Natural killer cell (primary cell): ENCODE measurements around the gene ASPDH. TPM values are rescaled to one million over a fixed set of nuclear protein-coding genes. Genes with fewer than 3 reads are reported as not detected.

Experiments used
- ATAC-seq, 3 donors: fragments of 150-1000 bp in 2 of 3; fragments of 200-7000 bp in 1 of 3; cut with Tn5 transposase; 1 replicate in 1 of 3; 2 replicates in 2 of 3; pipeline ENCODE4 v1.10.0; 2021; ENCODE audit warnings: mild to moderate bottlenecking in 2 of 3, moderate library complexity in 2 of 3
- DNase-seq, 2 donors: peaks; one replicate each; pipeline versions ENCODE4 v3.0.0 to v3.0.0-alpha.2; 2013 to 2021; ENCODE audit warnings: mixed read lengths in 1 of 2
- H3K27ac ChIP-seq: one replicate; pipeline ENCODE4 v1.5.1; 2013; ENCODE audit warnings: mild to moderate bottlenecking, low read length
- H3K27me3 ChIP-seq: one replicate; pipeline ENCODE4 v1.6.1; 2013; ENCODE audit warnings: low read length; ENCODE audit not compliant: control insufficient read depth, insufficient read depth
- H3K36me3 ChIP-seq: one replicate; pipeline ENCODE4 v1.6.1; 2013; ENCODE audit warnings: low read length; ENCODE audit not compliant: control insufficient read depth, insufficient read depth
- H3K4me1 ChIP-seq: one replicate; pipeline ENCODE4 v1.6.1; 2013; ENCODE audit warnings: low read length; ENCODE audit not compliant: control insufficient read depth, insufficient read depth
- H3K4me3 ChIP-seq: one replicate; pipeline ENCODE4 v1.5.1; 2013; ENCODE audit warnings: low read length
- H3K9me3 ChIP-seq: one replicate; pipeline ENCODE4 v1.6.1; 2013; ENCODE audit warnings: low read length; ENCODE audit not compliant: control insufficient read depth, insufficient read depth
- H3K27ac Mint-ChIP-seq, 2 donors: one replicate each; pipeline ENCODE4 v1.8.0; 2022; ENCODE audit warnings: mild to moderate bottlenecking in 2 of 2, mixed read lengths in 2 of 2, moderate library complexity in 1 of 2
- H3K27me3 Mint-ChIP-seq, 2 donors: one replicate each; pipeline ENCODE4 v1.8.0; 2022; ENCODE audit warnings: low read depth in 2 of 2, mixed read lengths in 2 of 2
- H3K36me3 Mint-ChIP-seq: one replicate; pipeline ENCODE4 v1.8.0; 2022; ENCODE audit warnings: mixed read lengths
- H3K4me1 Mint-ChIP-seq, 2 donors: one replicate each; pipeline ENCODE4 v1.8.0; 2022; ENCODE audit warnings: mixed read lengths in 2 of 2
- H3K4me3 Mint-ChIP-seq: one replicate; pipeline ENCODE4 v1.8.0; 2022; ENCODE audit warnings: mild to moderate bottlenecking, moderate library complexity, mixed read lengths
- H3K9me3 Mint-ChIP-seq, 2 donors: one replicate each; pipeline ENCODE4 v1.8.0; 2022; ENCODE audit warnings: mixed read lengths in 2 of 2
- WGBS: methylation state at CpG from one replicate; pipeline ENCODE4 v1.1.7; 2013; ENCODE audit warnings: missing lambda C conversion rate; ENCODE audit not compliant: insufficient coverage; 5-methylcytosine and 5-hydroxymethylcytosine counted together
- intact Hi-C: fragments of 100-400 bp; cut with micrococcal nuclease; formaldehyde crosslinking; loops from one replicate; pipeline ENCODE4 v1.14.2; 2022
- total RNA-seq, 4 donors: library from RNA; stranded (reverse); fragments of 120-200 nt in 1 of 4; gene quantifications; one replicate each; pipeline versions ENCODE4 v1.2.3 to v1.2.4, GENCODE V29; 2013 to 2022
- TF ChIP-seq, protein P1 (sequence below): fragments of 200-600 bp; IDR thresholded peaks from one replicate; pipeline ENCODE4 v1.8.0; 2022; ENCODE audit warnings: antibody characterized with exemption

ASPDH gene
- total RNA-seq, 3 donors from 2014 or later (not counting 1 experiment from before 2014, with no cell fraction given), result not detected

DNA sequence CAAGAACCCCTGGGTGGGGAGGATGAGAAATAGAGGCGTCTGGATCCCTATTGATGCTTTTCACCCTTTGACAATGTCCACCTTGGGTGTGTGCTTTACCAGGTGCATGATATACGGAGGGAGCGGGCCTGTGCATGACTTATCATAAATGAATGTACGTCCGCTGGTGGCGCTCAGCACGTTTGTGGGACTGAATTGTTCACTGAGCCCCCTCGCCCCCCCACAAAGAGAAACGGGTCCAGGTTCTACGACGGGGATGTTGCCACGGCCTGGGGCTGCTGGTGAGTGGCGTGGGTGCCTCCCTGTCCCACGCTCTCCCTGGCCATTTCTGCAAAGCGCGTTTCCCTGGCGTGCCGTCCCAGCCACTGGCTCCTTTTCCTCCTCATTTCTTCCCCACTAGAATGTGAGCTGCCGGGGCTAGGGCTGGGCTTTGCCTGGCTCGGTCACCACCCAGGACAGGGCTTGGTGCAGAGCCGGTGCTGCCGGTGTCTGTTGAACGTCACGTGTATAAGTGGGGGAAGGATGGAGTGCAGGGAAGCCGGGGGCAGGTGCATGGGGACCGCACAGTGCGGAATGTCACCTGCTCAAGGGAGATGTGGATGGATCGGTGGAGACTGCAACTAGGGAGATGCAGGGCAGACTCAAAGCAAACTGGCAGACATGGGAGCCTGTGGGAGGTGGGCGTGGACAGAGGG is 33.0 kb upstream of the ASPDH start:
- intact Hi-C loops, result no loop called here
- DNase-seq, result no peak
- TF ChIP-seq, protein P1, sequence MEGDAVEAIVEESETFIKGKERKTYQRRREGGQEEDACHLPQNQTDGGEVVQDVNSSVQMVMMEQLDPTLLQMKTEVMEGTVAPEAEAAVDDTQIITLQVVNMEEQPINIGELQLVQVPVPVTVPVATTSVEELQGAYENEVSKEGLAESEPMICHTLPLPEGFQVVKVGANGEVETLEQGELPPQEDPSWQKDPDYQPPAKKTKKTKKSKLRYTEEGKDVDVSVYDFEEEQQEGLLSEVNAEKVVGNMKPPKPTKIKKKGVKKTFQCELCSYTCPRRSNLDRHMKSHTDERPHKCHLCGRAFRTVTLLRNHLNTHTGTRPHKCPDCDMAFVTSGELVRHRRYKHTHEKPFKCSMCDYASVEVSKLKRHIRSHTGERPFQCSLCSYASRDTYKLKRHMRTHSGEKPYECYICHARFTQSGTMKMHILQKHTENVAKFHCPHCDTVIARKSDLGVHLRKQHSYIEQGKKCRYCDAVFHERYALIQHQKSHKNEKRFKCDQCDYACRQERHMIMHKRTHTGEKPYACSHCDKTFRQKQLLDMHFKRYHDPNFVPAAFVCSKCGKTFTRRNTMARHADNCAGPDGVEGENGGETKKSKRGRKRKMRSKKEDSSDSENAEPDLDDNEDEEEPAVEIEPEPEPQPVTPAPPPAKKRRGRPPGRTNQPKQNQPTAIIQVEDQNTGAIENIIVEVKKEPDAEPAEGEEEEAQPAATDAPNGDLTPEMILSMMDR, result no peak
- no peaks in the 10 kb centered on the region for H3K36me3 ChIP-seq
- Mint-ChIP-seq H3K4me3 (no peak overlapping the region), H3K4me1 (peaks cover 0 to 4% of the 10 kb centered on the region in 2 donors), H3K27ac (no peak overlapping the region), H3K9me3 (no peaks in the 10 kb centered on the region), H3K36me3 (no peaks in the 10 kb centered on the region), H3K27me3 (peaks cover 11 to 14% of the 10 kb centered on the region in 2 donors)
- ATAC-seq, result no peak
- H3K27me3 ChIP-seq, result no peaks in the 10 kb centered on the region
- H3K9me3 ChIP-seq, result no peaks in the 10 kb centered on the region
- no peak overlapping the region for H3K27ac ChIP-seq
- no peaks in the 10 kb centered on the region for H3K4me1 ChIP-seq
- H3K4me3 ChIP-seq, result no peak overlapping the region
- 87% methylated on average over 29 of the region's 29 CpGs for WGBS

GRCh38 chr19:50542943-50543342 is 29.2 kb upstream of the ASPDH start:
- Histone ChIP-seq H3K4me1 (no peaks in the 10 kb centered on the region), H3K27ac (no peak overlapping the region), H3K27me3 (no peaks in the 10 kb centered on the region), H3K9me3 (no peaks in the 10 kb centered on the region), H3K4me3 (no peak overlapping the region), H3K36me3 (no peaks in the 10 kb centered on the region)
- TF ChIP-seq, protein P1, result no peak
- H3K4me1 Mint-ChIP-seq, result no peaks in the 10 kb centered on the region
- WGBS, result 89% methylated on average over 21 of the region's 21 CpGs
- intact Hi-C loops, result no loop called here
- H3K4me3 Mint-ChIP-seq, result no peak overlapping the region
- DNase-seq, result no peak
- H3K27me3 Mint-ChIP-seq, result no peaks in the 10 kb centered on the region
- H3K27ac Mint-ChIP-seq, result no peak overlapping the region
- ATAC-seq, result no peak
- no peaks in the 10 kb centered on the region for H3K9me3 Mint-ChIP-seq
- H3K36me3 Mint-ChIP-seq, result no peaks in the 10 kb centered on the region

GRCh38 chr19:50537769-50538230 is 24.1 kb upstream of the ASPDH start:
- H3K4me1 Mint-ChIP-seq, result no peaks in the 10 kb centered on the region
- H3K9me3 Mint-ChIP-seq, result peaks cover 5 to 6% of the 10 kb centered on the region in 2 donors
- no peak overlapping the region for H3K4me3 Mint-ChIP-seq
- peaks cover 8% of the 10 kb centered on the region for H3K36me3 Mint-ChIP-seq
- no peaks in the 10 kb centered on the region for H3K9me3 ChIP-seq
- ATAC-seq (peak; percentile 43 to 67 (median 44)), DNase-seq (peak; percentile 54 to 75)
- H3K27ac ChIP-seq, result no peak overlapping the region
- TF ChIP-seq, protein P1, result peak; percentile 76
- H3K27ac Mint-ChIP-seq, result no peak overlapping the region
- H3K27me3 Mint-ChIP-seq, result peaks cover 4 to 12% of the 10 kb centered on the region in 2 donors
- intact Hi-C loops, result loop anchor here (1.0 kb wide), 1 partner anchor 246 kb away; no protein-coding TSS in a partner anchor
- no peaks in the 10 kb centered on the region for H3K36me3 ChIP-seq
- WGBS, result 17% methylated on average over 15 of the region's 15 CpGs
- H3K27me3 ChIP-seq, result no peaks in the 10 kb centered on the region
- H3K4me3 ChIP-seq, result no peak overlapping the region
- H3K4me1 ChIP-seq, result no peaks in the 10 kb centered on the region
